MM.1S (cell line): ENCODE results near the gene WDR83.

ENCODE experiments used
- DNase-seq: peaks from one replicate; pipeline ENCODE4 v3.0.0-alpha.2; 2015
- H2AFZ ChIP-seq: fragments of 300-600 bp; sonication (generic); 2 replicates; pipeline ENCODE4 v1.6.0; 2016; ENCODE audit warnings: antibody characterized with exemption, low read length
- H3F3A ChIP-seq: fragments of 300-600 bp; sonication (generic); 2 replicates; pipeline ENCODE4 v1.6.1; 2016; ENCODE audit warnings: mild to moderate bottlenecking, antibody characterized with exemption, low read length, moderate library complexity, mixed read lengths; ENCODE audit not compliant: insufficient read depth
- H3K27ac ChIP-seq: fragments of 300-600 bp; sonication (generic); 2 replicates; pipeline ENCODE4 v1.5.1; 2016; ENCODE audit warnings: mild to moderate bottlenecking, low read length
- H3K27me3 ChIP-seq: fragments of 300-600 bp; sonication (generic); replicated peaks from 2 replicates; pipeline ENCODE4 v1.6.0; 2016; ENCODE audit warnings: low read length; ENCODE audit not compliant: insufficient read depth
- H3K36me3 ChIP-seq: fragments of 300-600 bp; sonication (generic); replicated peaks from 2 replicates; pipeline ENCODE4 v1.6.1; 2016; ENCODE audit warnings: mild to moderate bottlenecking, low read length, mixed read lengths; ENCODE audit not compliant: insufficient read depth
- H3K4me1 ChIP-seq: fragments of 300-600 bp; sonication (generic); 2 replicates; pipeline ENCODE4 v1.6.1; 2016; ENCODE audit warnings: low read length, mixed read lengths
- H3K4me2 ChIP-seq: fragments of 300-600 bp; sonication (generic); 2 replicates; pipeline ENCODE4 v1.6.0; 2016; ENCODE audit warnings: low read depth, low read length
- H3K4me3 ChIP-seq: fragments of 300-600 bp; sonication (generic); 2 replicates; pipeline ENCODE4 v1.5.1; 2016; ENCODE audit warnings: low read length, mixed read lengths
- H3K79me2 ChIP-seq: fragments of 300-600 bp; sonication (generic); 2 replicates; pipeline ENCODE4 v1.6.1; 2016; ENCODE audit warnings: mixed run types, low read length, mixed read lengths
- H3K9ac ChIP-seq: fragments of 300-600 bp; sonication (generic); 2 replicates; pipeline ENCODE4 v1.6.1; 2016; ENCODE audit warnings: low read length, mixed read lengths
- H3K9me2 ChIP-seq: fragments of 300-600 bp; sonication (generic); replicated peaks from 2 replicates; pipeline ENCODE4 v1.6.1; 2016; ENCODE audit warnings: mild to moderate bottlenecking, low read length, mixed read lengths; ENCODE audit not compliant: insufficient read depth
- H3K9me3 ChIP-seq: fragments of 300-600 bp; sonication (generic); replicated peaks from 2 replicates; pipeline ENCODE4 v1.6.1; 2016; ENCODE audit warnings: mild to moderate bottlenecking, low read length, mixed read lengths; ENCODE audit not compliant: insufficient read depth
- H4K20me1 ChIP-seq: fragments of 300-600 bp; sonication (generic); 2 replicates; pipeline ENCODE4 v1.6.1; 2016; ENCODE audit warnings: mild to moderate bottlenecking, low read length, moderate library complexity, mixed read lengths; ENCODE audit not compliant: insufficient read depth
- CTCF ChIP-seq: fragments of 300-600 bp; sonication (generic); IDR thresholded peaks from 2 replicates; pipeline ENCODE4 v1.5.1; 2016; ENCODE audit warnings: antibody characterized with exemption, low read length, mixed read lengths
- EZH2 ChIP-seq: fragments of 300-600 bp; sonication (generic); optimal IDR thresholded peaks from 2 replicates; pipeline ENCODE3; 2017; ENCODE audit warnings: low read depth, mild to moderate bottlenecking, antibody characterized with exemption, low read length, mixed read lengths
- EZH2phosphoT487 ChIP-seq: fragments of 300-600 bp; sonication (generic); IDR thresholded peaks from 2 replicates; pipeline ENCODE4 v1.6.1; 2018; ENCODE audit warnings: antibody characterized with exemption, low read length

WDR83 gene

GRCh38 chr19:12646551-12646950 lies 20.1 kb upstream of the WDR83 start:
- H3K4me2 ChIP-seq: no peak overlapping the region
- H3K79me2 ChIP-seq: no peaks in the 10 kb centered on the region
- H2AFZ ChIP-seq: no peak overlapping the region
- H3K9me3 ChIP-seq: no peaks in the 10 kb centered on the region
- DNase-seq: no peak
- no peak overlapping the region for H3K9ac ChIP-seq
- no peaks in the 10 kb centered on the region for H3K9me2 ChIP-seq
- TF ChIP-seq CTCF (no peak), EZH2 (no peak), EZH2phosphoT487 (no peak)
- H3K4me1 ChIP-seq: no peaks in the 10 kb centered on the region
- no peaks in the 10 kb centered on the region for H3K36me3 ChIP-seq
- no peak overlapping the region for H3K27ac ChIP-seq
- no peaks in the 10 kb centered on the region for H3K27me3 ChIP-seq
- H4K20me1 ChIP-seq: no peaks in the 10 kb centered on the region
- H3K4me3 ChIP-seq: no peak overlapping the region
- H3F3A ChIP-seq: no peaks in the 10 kb centered on the region

GRCh38 chr19:12647047-12647446 lies 19.6 kb upstream of the WDR83 start:
- H3K4me2 ChIP-seq: no peak overlapping the region
- H3K9me2 ChIP-seq: no peaks in the 10 kb centered on the region
- no peaks in the 10 kb centered on the region for H4K20me1 ChIP-seq
- no peaks in the 10 kb centered on the region for H3K27me3 ChIP-seq
- no peaks in the 10 kb centered on the region for H3K9me3 ChIP-seq
- H3K36me3 ChIP-seq: no peaks in the 10 kb centered on the region
- H3K27ac ChIP-seq: no peak overlapping the region
- no peak overlapping the region for H3K9ac ChIP-seq
- DNase-seq: no peak
- H3K4me1 ChIP-seq: no peaks in the 10 kb centered on the region
- no peaks in the 10 kb centered on the region for H3K79me2 ChIP-seq
- no peaks in the 10 kb centered on the region for H3F3A ChIP-seq
- no peak overlapping the region for H3K4me3 ChIP-seq
- no peak overlapping the region for H2AFZ ChIP-seq
- TF ChIP-seq EZH2phosphoT487 (no peak), EZH2 (no peak), CTCF (no peak)

GRCh38 chr19:12647490-12648071 lies 19.0 kb upstream of the WDR83 start:
- Histone ChIP-seq H3K9me3 (no peaks in the 10 kb centered on the region), H2AFZ (no peak overlapping the region), H4K20me1 (no peaks in the 10 kb centered on the region), H3K4me2 (no peak overlapping the region), H3K36me3 (no peaks in the 10 kb centered on the region), H3F3A (no peaks in the 10 kb centered on the region), H3K79me2 (no peaks in the 10 kb centered on the region), H3K9ac (no peak overlapping the region), H3K4me3 (no peak overlapping the region), H3K9me2 (no peaks in the 10 kb centered on the region), H3K4me1 (no peaks in the 10 kb centered on the region), H3K27me3 (no peaks in the 10 kb centered on the region), H3K27ac (no peak overlapping the region)
- DNase-seq: no peak
- TF ChIP-seq EZH2 (no peak), CTCF (no peak), EZH2phosphoT487 (no peak)
